Muscle of back (tissue), 13 donors: ENCODE results near the gene GID4. TPM values are rescaled to one million over a fixed set of nuclear protein-coding genes. Genes with fewer than 3 reads are reported as not detected.
"Not testable (repeated sequence)": the region's sequence is repeated elsewhere in the genome, so short reads cannot be mapped to it uniquely, and the experiment has no call there.

Experiments
- DNase-seq, 3 donors: peaks; one replicate each; pipeline versions ENCODE4 v3.0.0 to v3.0.0-alpha.2; 2013
- long read RNA-seq, 9 donors: transcript quantifications; one replicate each; lab custom pipeline, GENCODE V29; 2026
- polyA plus RNA-seq, 10 donors: library from polyadenylated mRNA; unstranded; fragments of 120-200 nt; gene quantifications; one replicate each; pipeline ENCODE4 v1.2.1, GENCODE V29; 2013; ENCODE audit not compliant: insufficient read length in 10 of 10

Gene GID4
- polyA plus RNA-seq = 10 to 100 TPM in 9 of 10 donors, 1 to 10 TPM in 1; 9.9 to 13.9 (median 11.5) TPM
- long read RNA-seq, donor 1, full-length matches to known transcripts = 2 of 2 reads
- long read RNA-seq, donor 1, partial matches to known transcripts = 0 of 2 reads
- long read RNA-seq, donor 1, other reads (novel, unspliced or antisense) = 0 of 2 reads
- long read RNA-seq, donor 2, full-length matches to known transcripts = 6 of 6 reads
- long read RNA-seq, donor 2, partial matches to known transcripts = 0 of 6 reads
- long read RNA-seq, donor 2, other reads (novel, unspliced or antisense) = 0 of 6 reads
- long read RNA-seq, donor 3 = 0 reads
- long read RNA-seq, donor 4, full-length matches to known transcripts = 2 of 2 reads
- long read RNA-seq, donor 4, partial matches to known transcripts = 0 of 2 reads
- long read RNA-seq, donor 4, other reads (novel, unspliced or antisense) = 0 of 2 reads
- long read RNA-seq, donor 5, full-length matches to known transcripts = 11 of 21 reads
- long read RNA-seq, donor 5, partial matches to known transcripts = 10 of 21 reads
- long read RNA-seq, donor 5, other reads (novel, unspliced or antisense) = 0 of 21 reads
- long read RNA-seq, donor 6, full-length matches to known transcripts = 6 of 6 reads
- long read RNA-seq, donor 6, partial matches to known transcripts = 0 of 6 reads
- long read RNA-seq, donor 6, other reads (novel, unspliced or antisense) = 0 of 6 reads
- long read RNA-seq, donor 7, full-length matches to known transcripts = 4 of 4 reads
- long read RNA-seq, donor 7, partial matches to known transcripts = 0 of 4 reads
- long read RNA-seq, donor 7, other reads (novel, unspliced or antisense) = 0 of 4 reads
- long read RNA-seq, donor 8, full-length matches to known transcripts = 3 of 3 reads
- long read RNA-seq, donor 8, partial matches to known transcripts = 0 of 3 reads
- long read RNA-seq, donor 8, other reads (novel, unspliced or antisense) = 0 of 3 reads
- long read RNA-seq, donor 9, full-length matches to known transcripts = 1 of 1 reads
- long read RNA-seq, donor 9, partial matches to known transcripts = 0 of 1 reads
- long read RNA-seq, donor 9, other reads (novel, unspliced or antisense) = 0 of 1 reads

GRCh38 chr17:18038861-18039534 is at the start of gene GID4, which contains the start of gene ATPAF2:
TSS of gene GID4 (plus strand) at chr17:18039408. CDS start at chr17:18039465, 57 bp downstream.
TSS of gene ATPAF2 (minus strand) at chr17:18039168. CDS start at chr17:18039013, 155 bp downstream.
- peak; percentile 99 to 100 (median 100) for DNase-seq

GRCh38 chr17:17989618-17990017 is 49.6 kb upstream of the GID4 start:
- no peak for DNase-seq

GRCh38 chr17:17990282-17990681 is 48.9 kb upstream of the GID4 start:
- no peak for DNase-seq

GRCh38 chr17:17993366-17993765 is 45.8 kb upstream of the GID4 start:
- no peak for DNase-seq

- no peak for DNase-seq
Measured at GRCh38 chr17:17993852-17994251, 45.4 kb upstream of the GID4 start.

- no peak for DNase-seq
Measured at GRCh38 chr17:17994271-17995069, 44.7 kb upstream of the GID4 start.

GRCh38 chr17:17995887-17996286 is 43.3 kb upstream of the GID4 start:
- DNase-seq = not testable (repeated sequence)

- no peak for DNase-seq
Measured at GRCh38 chr17:17998934-17999333, 40.3 kb upstream of the GID4 start.

- no peak for DNase-seq
Measured at GRCh38 chr17:17999364-18000029, 39.7 kb upstream of the GID4 start.

- no peak for DNase-seq
Measured at GRCh38 chr17:18000030-18000408, 39.2 kb upstream of the GID4 start.

GRCh38 chr17:18002171-18002570 is 37.0 kb upstream of the GID4 start:
- no peak for DNase-seq

GRCh38 chr17:18004345-18004744 is 34.9 kb upstream of the GID4 start:
- peak in 1 of 3 donors; percentile 34 for DNase-seq

GRCh38 chr17:18004884-18005305 is 34.3 kb upstream of the GID4 start:
- DNase-seq = no peak

GRCh38 chr17:18005496-18005895 is 33.7 kb upstream of the GID4 start:
- no peak for DNase-seq

GRCh38 chr17:18006495-18007239 is 32.5 kb upstream of the GID4 start:
- no peak for DNase-seq

GRCh38 chr17:18008496-18009268 is 30.5 kb upstream of the GID4 start:
- peak in 1 of 3 donors; percentile 28 for DNase-seq

GRCh38 chr17:18009609-18010420 is 29.4 kb upstream of the GID4 start:
- no peak for DNase-seq

GRCh38 chr17:18011286-18011685 is 27.9 kb upstream of the GID4 start:
- DNase-seq = no peak
